ENCODE data around the gene MEIS2.

DNA sequence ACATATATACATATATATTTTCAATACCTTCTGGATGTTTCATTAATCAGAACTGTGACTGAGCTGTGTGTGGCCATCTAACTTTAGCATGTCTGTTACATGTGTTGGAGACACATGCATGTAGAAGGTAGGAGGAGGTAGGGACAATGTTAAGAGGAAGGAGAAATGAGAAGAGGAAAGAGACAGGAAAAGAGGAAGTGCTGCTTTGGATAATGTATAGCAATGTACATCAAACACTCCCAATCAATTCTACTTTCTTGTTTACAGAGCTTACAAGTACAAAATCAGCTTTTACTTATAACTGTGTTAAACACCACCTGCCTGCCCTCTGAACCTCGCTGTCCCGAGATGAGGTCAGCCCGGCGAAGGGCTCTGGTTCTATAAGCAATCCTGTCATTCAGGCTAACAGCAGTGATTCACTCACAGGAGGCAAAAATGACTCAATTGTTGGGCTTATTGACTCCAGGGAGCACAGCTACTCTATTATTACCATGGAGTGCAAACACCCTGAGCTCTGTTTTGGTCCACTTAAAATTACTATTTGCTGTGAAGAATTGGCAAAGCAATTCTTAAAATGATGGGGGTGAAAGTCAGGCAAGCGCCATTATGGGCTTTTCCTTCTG is 188.9 kb downstream of the MEIS2 start:
- TF ChIP-seq POLR2A (IDR thresholded peaks at IDR 0.05) (no peak), POLR2AphosphoS5 (IDR thresholded peaks at IDR 0.05) (no peak), EP300 (IDR thresholded peaks at IDR 0.05) (no peak)
- TF ChIP-seq, protein P1, sequence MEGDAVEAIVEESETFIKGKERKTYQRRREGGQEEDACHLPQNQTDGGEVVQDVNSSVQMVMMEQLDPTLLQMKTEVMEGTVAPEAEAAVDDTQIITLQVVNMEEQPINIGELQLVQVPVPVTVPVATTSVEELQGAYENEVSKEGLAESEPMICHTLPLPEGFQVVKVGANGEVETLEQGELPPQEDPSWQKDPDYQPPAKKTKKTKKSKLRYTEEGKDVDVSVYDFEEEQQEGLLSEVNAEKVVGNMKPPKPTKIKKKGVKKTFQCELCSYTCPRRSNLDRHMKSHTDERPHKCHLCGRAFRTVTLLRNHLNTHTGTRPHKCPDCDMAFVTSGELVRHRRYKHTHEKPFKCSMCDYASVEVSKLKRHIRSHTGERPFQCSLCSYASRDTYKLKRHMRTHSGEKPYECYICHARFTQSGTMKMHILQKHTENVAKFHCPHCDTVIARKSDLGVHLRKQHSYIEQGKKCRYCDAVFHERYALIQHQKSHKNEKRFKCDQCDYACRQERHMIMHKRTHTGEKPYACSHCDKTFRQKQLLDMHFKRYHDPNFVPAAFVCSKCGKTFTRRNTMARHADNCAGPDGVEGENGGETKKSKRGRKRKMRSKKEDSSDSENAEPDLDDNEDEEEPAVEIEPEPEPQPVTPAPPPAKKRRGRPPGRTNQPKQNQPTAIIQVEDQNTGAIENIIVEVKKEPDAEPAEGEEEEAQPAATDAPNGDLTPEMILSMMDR (IDR thresholded peaks at IDR 0.05): no peak
